HuH-7.5 (cell line): ENCODE data around the gene MAJIN.

Source experiments
- DNase-seq: peaks from one replicate; pipeline ENCODE4 v3.0.0; 2011; ENCODE audit warnings: low spot score

MAJIN gene

GRCh38 chr11:64932324-64932723, 39.6 kb downstream of the MAJIN start:
- no peak for DNase-seq

GRCh38 chr11:64931290-64931689, 40.6 kb downstream of the MAJIN start:
- no peak for DNase-seq

GRCh38 chr11:64930340-64930739, 41.6 kb downstream of the MAJIN start:
- no peak for DNase-seq

GRCh38 chr11:64929625-64930024, 42.3 kb downstream of the MAJIN start:
- no peak for DNase-seq

- no peak for DNase-seq
These were observed 43.0 kb downstream of the MAJIN start for GRCh38 chr11:64928957-64929356.

- DNase-seq: no peak
These were observed 45.2 kb downstream of the MAJIN start for GRCh38 chr11:64926689-64927088.

- DNase-seq: no peak
These were observed 46.1 kb downstream of the MAJIN start for GRCh38 chr11:64925536-64926436.

GRCh38 chr11:64924910-64925284, 47.0 kb downstream of the MAJIN start:
- peak; percentile 47 for DNase-seq

- DNase-seq: peak; percentile 95
These were observed 47.7 kb downstream of the MAJIN start, which contains the start of gene PPP2R5B for GRCh38 chr11:64923944-64924909. Gene PPP2R5B, plus strand, starts transcription at chr11:64924689. Its CDS starts 1,046 bp downstream, at chr11:64925735.

GRCh38 chr11:64923151-64923661, 48.7 kb downstream of the MAJIN start:
- no peak for DNase-seq

GRCh38 chr11:64921384-64921783, 50.5 kb downstream of the MAJIN start:
- DNase-seq: no peak

GRCh38 chr11:64920124-64920523, 51.8 kb downstream of the MAJIN start:
- no peak for DNase-seq

- DNase-seq: no peak
These were observed 52.3 kb downstream of the MAJIN start for GRCh38 chr11:64919627-64920026.

GRCh38 chr11:64918017-64918416, 53.9 kb downstream of the MAJIN start:
- DNase-seq: no peak

GRCh38 chr11:64917663-64917995, 54.3 kb downstream of the MAJIN start:
- DNase-seq: no peak

- peak; percentile 97 for DNase-seq
These were observed 54.9 kb downstream of the MAJIN start, which contains the start of gene ATG2A for GRCh38 chr11:64916775-64917662. Gene ATG2A, minus strand, starts transcription at chr11:64917209. Its CDS starts 74 bp downstream, at chr11:64917135.

GRCh38 chr11:64916040-64916774, 55.7 kb downstream of the MAJIN start:
- peak; percentile 71 for DNase-seq

- DNase-seq: no peak
These were observed 56.5 kb downstream of the MAJIN start for GRCh38 chr11:64915376-64915887.

- no peak for DNase-seq
These were observed 57.8 kb downstream of the MAJIN start for GRCh38 chr11:64914123-64914522.

GRCh38 chr11:64913171-64913727, 58.7 kb downstream of the MAJIN start:
- no peak for DNase-seq
